Coronary artery (tissue), 2 donors: Measurements from ENCODE around the gene UNC119B.
"Not testable (repeated sequence)": the region's sequence is repeated elsewhere in the genome, so short reads cannot be mapped to it uniquely, and the experiment has no call there.

ENCODE experiments used
- DNase-seq: peaks from one replicate; pipeline ENCODE4 v3.0.0-alpha.2; 2017; ENCODE audit warnings: low spot score
- H3K27ac ChIP-seq, 2 donors: fragments of 200-600 bp; sonication (generic); one replicate each; pipeline ENCODE4 v1.5.1; 2016 to 2019
- H3K4me3 ChIP-seq: fragments of 200-600 bp; sonication (generic); 2 replicates; pipeline ENCODE4 v1.5.1; 2016; ENCODE audit warnings: mild to moderate bottlenecking, moderate library complexity
- TF ChIP-seq, protein P1 (sequence below): fragments of 200-600 bp; sonication (generic); IDR thresholded peaks from one replicate; pipeline ENCODE4 v1.5.1; 2019; ENCODE audit warnings: antibody characterized with exemption

UNC119B gene

DNA sequence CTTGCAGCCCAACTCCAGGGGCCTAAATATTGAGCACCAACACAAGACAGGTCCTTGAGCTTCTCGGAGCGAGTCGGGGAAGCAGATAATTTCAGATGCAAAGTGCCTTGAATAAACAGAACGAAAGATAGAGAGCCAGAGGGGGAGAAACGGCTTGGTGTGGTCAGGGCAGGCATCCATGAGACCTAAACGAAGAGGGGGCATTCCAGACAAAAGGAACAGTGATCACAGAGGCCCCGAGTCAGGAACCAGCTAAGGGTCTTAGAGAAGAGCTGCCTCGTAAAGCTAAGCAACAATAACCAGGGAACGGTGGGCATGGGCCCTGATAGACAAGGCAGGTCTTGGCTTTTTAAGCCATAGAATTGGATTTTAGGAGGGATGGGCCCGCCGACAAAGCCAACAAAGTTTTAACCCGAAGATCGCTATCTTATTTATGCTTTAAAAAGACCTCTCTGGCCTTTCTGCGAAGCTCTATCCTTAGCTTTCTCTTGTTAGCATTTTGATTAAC, 14.9 kb downstream of the UNC119B start:
- DNase-seq, result no peak
- peak overlapping the region; percentile 82 for H3K4me3 ChIP-seq
- peak overlapping the region; percentile 70 to 85 for H3K27ac ChIP-seq
- TF ChIP-seq, protein P1, sequence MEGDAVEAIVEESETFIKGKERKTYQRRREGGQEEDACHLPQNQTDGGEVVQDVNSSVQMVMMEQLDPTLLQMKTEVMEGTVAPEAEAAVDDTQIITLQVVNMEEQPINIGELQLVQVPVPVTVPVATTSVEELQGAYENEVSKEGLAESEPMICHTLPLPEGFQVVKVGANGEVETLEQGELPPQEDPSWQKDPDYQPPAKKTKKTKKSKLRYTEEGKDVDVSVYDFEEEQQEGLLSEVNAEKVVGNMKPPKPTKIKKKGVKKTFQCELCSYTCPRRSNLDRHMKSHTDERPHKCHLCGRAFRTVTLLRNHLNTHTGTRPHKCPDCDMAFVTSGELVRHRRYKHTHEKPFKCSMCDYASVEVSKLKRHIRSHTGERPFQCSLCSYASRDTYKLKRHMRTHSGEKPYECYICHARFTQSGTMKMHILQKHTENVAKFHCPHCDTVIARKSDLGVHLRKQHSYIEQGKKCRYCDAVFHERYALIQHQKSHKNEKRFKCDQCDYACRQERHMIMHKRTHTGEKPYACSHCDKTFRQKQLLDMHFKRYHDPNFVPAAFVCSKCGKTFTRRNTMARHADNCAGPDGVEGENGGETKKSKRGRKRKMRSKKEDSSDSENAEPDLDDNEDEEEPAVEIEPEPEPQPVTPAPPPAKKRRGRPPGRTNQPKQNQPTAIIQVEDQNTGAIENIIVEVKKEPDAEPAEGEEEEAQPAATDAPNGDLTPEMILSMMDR, result no peak

DNA sequence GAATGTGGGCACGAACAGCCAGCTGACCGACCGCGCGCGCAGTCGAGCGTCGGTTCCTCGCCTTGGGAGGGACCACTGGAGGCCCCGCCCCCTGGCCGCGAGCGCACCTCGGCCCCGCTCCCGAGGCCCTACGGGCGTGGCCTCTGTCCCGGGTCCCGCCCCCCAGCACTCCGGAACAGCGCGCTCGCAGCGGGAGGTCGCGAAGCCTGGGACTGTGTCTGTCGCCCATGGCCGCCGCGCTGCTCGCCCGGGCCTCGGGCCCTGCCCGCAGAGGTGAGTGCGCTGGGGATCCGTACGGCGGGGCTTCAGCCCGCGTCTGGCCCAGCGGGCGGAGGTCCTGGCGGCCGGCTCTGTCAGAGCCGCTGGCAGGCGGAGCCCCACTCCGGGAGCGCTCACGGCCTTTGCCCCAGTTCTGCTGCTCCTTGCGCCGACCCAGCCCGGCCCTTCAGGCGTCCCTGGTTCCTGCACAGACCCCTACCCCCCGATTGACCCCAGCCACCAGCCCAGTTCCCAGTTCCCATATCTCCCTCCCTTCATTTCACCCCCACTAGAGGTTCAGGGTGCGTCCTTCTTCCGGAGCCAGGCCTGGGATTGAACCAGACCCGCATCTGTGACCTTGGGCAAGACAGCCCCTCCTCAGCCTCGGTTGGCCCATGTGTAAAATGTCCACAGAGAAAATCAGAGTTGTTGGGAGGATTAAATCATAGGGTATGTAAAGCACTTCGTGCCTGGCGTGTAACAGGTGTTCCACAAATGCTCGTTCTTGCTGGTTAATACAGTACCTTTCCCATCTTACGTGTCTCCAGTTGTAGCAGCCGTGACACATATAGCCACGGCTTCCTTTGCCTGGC, 15.6 kb downstream of the UNC119B start, which contains the start of gene ACADS:
Gene ACADS (plus strand): TSS at position 168 of the 851 bp plus-strand sequence. CDS start 60 bp downstream, at position 228.
- Histone ChIP-seq H3K4me3 (peak within 1 kb of the TSS; percentile 82), H3K27ac (peak within 1 kb of the TSS; percentile 70 to 85)
- peak; percentile 90 for DNase-seq
- TF ChIP-seq, protein P1, result no peak

DNA sequence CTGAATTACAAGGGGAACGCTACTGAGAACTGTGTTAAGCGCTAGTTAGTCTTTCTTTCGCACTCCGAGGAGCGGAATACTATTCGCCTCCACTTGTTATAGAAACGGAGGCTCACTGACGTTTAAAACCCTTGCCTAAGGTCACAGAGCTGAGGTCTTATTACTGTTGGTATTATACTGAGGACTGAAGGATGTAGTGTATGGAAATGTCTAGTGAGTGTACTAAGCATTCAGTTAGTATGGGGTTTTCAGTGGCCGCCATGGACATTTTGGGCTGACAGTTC, 16.2 kb downstream of the UNC119B start:
- no peak for DNase-seq
- TF ChIP-seq, protein P1, result no peak
- Histone ChIP-seq H3K4me3 (peak overlapping the region; percentile 82), H3K27ac (peak overlapping the region in 1 of 2 donors; percentile 85)

DNA sequence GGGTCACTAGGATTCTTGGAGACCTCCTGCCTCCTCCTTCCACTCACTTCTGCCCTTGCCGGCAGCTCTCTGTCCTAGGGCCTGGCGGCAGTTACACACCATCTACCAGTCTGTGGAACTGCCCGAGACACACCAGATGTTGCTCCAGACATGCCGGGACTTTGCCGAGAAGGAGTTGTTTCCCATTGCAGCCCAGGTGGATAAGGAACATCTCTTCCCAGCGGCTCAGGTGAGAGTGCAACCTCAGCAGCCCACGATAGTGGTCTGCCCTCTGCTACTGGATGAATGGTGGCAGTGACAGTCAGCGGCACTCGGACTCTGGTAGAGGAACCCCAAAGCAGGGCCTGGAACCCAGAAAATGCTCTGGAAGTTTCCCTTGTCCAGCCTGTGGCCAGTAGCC, 16.7 kb downstream of the UNC119B start:
- H3K27ac ChIP-seq, result no peak overlapping the region
- H3K4me3 ChIP-seq, result no peak overlapping the region
- TF ChIP-seq, protein P1, result no peak
- DNase-seq, result no peak

DNA sequence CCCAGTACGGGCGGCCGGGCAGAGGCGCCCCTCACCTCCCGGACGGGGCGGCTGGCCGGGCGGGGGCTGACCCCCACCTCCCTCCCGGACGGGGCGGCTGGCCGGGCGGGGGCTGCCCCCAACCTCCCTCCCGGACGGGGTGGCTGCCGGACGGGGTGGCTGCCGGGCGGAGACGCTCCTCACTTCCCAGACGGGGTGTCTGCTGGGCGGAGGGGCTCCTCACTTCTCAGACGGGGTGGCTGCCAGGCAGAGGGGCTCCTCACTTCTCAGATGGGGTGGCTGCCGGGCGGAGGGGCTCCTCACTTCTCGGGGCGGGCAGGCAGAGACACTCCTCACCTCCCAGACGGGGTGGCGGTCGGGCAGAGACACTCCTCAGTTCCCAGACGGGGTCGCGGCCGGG, 21.9 kb downstream of the UNC119B start:
- not testable (repeated sequence) for H3K27ac ChIP-seq, H3K4me3 ChIP-seq, DNase-seq

DNA sequence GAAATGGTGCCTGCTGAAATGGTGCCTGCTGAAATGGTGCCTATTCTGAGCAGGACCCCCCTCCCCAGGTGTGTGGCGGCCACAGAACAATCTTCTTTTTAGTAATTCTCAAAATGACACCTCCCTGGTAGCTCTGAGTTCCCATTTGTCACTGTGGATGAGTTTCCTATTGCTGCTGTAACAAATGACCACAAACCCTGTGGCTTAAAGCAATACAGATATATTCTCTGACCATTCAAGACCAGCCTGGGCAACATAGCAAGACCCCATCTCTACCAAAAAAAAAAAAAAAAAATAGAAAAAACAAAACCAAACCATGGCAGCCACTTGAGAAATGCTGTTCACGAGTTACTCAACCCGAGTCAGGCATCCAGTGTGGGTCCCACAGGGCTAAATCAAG, 23.3 kb downstream of the UNC119B start:
- TF ChIP-seq, protein P1, result no peak
- no peak overlapping the region for H3K4me3 ChIP-seq
- DNase-seq, result no peak
- no peak overlapping the region for H3K27ac ChIP-seq

DNA sequence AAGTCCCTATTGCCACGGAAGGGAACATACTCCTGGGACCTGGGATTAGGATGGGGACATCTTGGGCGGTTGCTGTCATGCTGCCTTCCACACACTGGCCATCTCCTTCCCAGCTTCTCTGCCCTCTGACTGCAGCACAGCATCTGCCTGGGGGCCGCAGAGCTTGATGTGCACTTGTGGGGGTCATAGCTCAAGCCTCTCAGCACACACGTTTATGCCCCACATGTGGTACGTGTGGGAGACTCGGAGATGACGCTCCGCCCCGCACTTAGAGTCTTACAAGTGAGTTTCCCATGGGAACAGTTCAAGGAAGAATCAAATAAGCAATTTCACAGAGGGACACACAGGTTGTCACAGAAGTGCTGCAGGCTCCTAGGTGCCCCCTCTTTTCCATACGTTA, 24.0 kb downstream of the UNC119B start:
- no peak overlapping the region for H3K4me3 ChIP-seq
- TF ChIP-seq, protein P1, result no peak
- no peak for DNase-seq
- H3K27ac ChIP-seq, result no peak overlapping the region
